H1 (cell line): ENCODE data around the gene SPACDR.

Source experiments
- ASH2L ChIP-seq: fragments of 200-600, 300-600 bp; sonication (generic); IDR thresholded peaks from one replicate; pipeline ENCODE4 v1.7.1; 2017; ENCODE audit warnings: low read length
- BACH1 ChIP-seq: IDR thresholded peaks from 2 replicates; pipeline ENCODE4 v1.6.1; 2012; ENCODE audit warnings: low read length, improper control_type of control experiment
- CEBPB ChIP-seq: IDR thresholded peaks from 2 replicates; pipeline ENCODE4 v1.6.1; 2012; ENCODE audit warnings: low read depth, low read length
- CTCF ChIP-seq, 3 experiments: IDR thresholded peaks; 1 replicate in 2 of 3; 2 replicates in 1 of 3; pipeline versions ENCODE4 v1.5.1 to v1.6.1; 2011; ENCODE audit warnings: low read length in 3 of 3, mild to moderate bottlenecking in 3 of 3, inconsistent platforms in 2 of 3, low read depth in 1 of 3, moderate library complexity in 1 of 3; ENCODE audit not compliant: insufficient read depth in 1 of 3; ENCODE audit errors: control extremely low read depth in 1 of 3
- GABPA ChIP-seq: IDR thresholded peaks from 2 replicates; pipeline ENCODE4 v1.6.1; 2011; ENCODE audit warnings: mild to moderate bottlenecking, low read length, moderate library complexity, borderline replicate concordance; ENCODE audit not compliant: insufficient read depth
- PHF8 ChIP-seq: fragments of 200-600 bp; sonication (generic); conservative IDR thresholded peaks from 2 replicates; pipeline ENCODE4 v1.7.1; 2012; ENCODE audit warnings: low read depth, mild to moderate bottlenecking, inconsistent platforms, low read length, moderate library complexity
- POLR2AphosphoS5 ChIP-seq: IDR thresholded peaks from 2 replicates; pipeline ENCODE4 v1.6.1; 2011; ENCODE audit warnings: low read depth, low read length
- SIX5 ChIP-seq: IDR thresholded peaks from 2 replicates; pipeline ENCODE4 v1.6.1; 2011; ENCODE audit warnings: mild to moderate bottlenecking, low read depth, low read length
- TEAD4 ChIP-seq: IDR thresholded peaks from 2 replicates; pipeline ENCODE4 v1.6.1; 2012; ENCODE audit warnings: low read depth, low read length, inconsistent platforms, mixed read lengths

GRCh38 chr7:100476903-100477870, 13.1 kb upstream of the SPACDR start:
- TF ChIP-seq PHF8 (no peak), CTCF (IDR thresholded peaks at IDR 0.05; ENCODE audit: control extremely low read depth in 1 of 3, insufficient read depth in 1 of 3, low read depth in 1 of 3, low read length in 3 of 3) (peak; percentile 62 to 63 (median 63)), GABPA (no peak), SIX5 (no peak), CEBPB (no peak), TEAD4 (no peak), BACH1 (no peak), ASH2L (no peak), POLR2AphosphoS5 (no peak)
